Activated CD4-positive, alpha-beta T cell treated with anti-CD3 and anti-CD28 coated beads, Interleukin-2, amount 50 U/mL, for 1 hour (primary cell): ENCODE measurements around the gene CEACAM18.

Experiments used
- DNase-seq: peaks from one replicate; pipeline ENCODE4 v3.0.0-alpha.2; 2020

Gene CEACAM18

GRCh38 chr19:51539821-51540366, 61.6 kb downstream of the CEACAM18 start:
- DNase-seq: no peak
